ENCODE results near the gene KRT77.
"Not testable (repeated sequence)": the region's sequence is repeated elsewhere in the genome, so short reads cannot be mapped to it uniquely, and the experiment has no call there.

The KRT77 gene

DNA sequence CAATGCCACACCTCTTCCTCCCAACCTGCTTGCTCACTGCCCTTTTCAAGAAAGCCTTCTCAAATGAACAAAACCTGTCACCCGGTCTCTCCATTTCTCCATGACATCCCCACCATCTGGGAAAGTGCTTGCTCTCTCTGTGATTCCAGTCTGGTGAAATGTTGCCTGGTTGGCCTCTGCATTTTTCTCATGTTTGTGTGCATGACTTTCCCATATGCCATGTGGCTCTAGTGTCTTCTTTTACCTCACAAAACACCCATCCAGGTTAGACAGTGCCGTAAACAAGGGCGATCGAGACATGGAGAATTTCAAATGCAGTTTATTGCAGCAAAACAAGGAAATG lies 28.9 kb downstream of the KRT77 start:
- no peak for DNase-seq (ENCODE audit: low read depth)

DNA sequence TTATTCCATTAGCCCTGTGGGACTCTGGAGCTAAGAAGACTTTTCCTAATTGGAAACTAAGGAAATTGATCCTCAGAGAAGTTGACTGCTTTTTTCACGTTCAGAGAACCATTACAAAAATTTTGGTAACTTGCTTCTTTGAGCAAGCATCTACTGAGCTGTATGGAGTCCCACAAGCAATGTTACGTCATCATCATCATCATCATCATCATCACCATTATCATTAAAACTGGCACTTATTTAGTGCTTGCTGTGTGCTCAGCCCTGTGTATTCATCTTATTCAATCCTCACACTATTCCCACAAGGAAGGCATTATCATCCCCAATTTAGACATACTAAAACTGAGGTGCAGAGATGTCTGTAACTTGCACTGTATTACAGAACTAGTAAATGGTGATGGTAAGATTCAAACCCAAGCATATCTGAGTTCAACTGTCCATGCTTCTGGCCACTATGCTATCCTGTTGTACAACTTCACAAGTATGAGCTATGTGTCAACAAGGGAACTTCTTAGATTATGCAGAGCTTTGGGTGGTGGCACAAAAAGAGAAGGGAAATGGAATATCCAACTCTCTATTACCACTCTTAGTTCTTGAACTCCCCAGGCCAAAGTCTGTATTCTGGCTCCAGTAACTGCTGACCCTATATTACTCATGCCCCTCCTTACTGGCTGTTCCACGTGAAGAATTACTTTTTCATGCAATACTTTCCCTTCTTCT lies 29.5 kb downstream of the KRT77 start:
- no peak for DNase-seq (ENCODE audit: low read depth)

DNA sequence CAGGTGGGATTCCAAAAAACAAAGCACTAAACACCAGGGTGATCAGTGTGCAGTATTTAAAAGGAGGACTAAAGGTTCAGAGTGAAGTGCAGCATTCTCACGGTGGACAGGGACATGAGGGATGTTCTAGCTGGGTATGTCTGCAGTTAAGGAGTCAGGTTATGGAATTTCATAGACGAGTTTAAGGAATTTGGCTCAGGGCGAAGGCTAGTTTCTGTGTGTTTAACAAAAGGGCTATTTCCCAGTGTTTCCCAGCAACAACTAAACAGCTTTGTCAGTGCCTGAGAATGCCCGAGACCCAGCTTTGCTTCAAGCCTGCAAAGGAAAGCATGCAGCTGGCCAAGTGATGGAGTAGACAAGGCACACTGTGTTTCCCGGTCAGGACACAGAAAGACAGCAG lies 30.1 kb downstream of the KRT77 start:
- no peak for DNase-seq (ENCODE audit: low read depth)

DNA sequence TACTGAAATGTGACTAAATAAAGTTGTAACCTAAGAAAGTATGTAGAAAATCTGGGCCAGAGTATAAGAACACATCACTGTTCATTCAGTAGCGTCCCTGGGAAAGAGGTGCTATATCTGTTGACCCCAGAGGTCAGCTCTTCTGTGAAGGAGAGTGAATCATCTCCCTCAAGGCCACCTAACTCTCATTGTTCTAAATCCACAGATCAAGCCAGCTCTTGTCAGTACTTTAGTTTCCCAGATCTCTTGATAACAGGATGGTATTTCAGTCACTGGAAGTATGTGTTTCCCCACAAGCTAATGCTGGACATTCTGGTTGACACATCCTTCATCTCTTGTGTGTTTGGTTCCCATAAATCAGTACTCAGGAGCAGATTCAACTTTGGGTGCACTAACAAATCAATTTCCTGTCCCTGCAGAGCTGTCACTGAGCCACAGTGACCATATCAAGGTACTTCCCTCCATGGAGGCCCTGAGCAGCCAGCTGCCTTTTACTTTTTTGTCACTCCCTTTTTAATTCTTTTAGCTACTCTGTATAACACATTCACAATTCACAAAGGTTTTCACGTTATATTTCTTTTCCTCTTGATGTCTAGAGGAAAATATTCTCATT lies 30.9 kb downstream of the KRT77 start:
- DNase-seq (ENCODE audit: low read depth) = peak; percentile 11

DNA sequence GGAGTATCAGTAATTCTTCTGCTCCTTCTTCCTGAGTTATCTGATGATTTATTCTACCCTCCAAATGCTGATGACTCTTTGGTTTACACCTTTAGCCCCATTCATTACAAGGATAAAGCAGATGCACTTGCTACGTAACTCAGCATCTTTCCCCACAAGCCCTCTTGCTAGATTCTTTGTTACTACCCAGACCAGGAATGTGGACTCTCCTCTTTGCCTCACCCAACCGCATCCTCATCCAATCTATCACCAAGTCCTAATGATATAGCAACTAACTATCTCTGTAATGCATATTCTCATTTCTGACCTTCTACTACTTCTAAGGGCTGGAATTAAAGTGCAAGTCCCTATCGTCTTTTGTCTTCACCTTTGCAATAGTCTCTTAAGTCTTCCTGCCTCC lies 32.4 kb downstream of the KRT77 start:
- DNase-seq (ENCODE audit: low read depth) = no peak

DNA sequence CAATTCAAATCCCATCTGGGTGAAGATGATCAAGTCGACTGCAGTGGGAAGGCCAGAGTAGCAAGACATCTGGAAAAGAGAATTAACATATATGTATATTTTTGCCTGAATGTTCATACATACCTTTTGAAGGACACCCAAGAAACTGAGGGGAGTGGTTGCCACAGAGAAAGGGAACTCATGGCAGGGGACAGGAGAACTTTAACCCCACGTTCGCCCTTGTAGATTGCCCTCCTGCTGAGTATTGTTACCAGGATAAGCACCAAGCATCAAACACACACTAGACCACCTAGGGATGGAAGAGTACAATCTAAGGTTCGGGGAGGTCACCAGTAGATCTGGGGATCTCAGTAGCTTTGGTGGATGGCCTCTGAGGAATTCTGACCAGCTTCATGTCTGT lies 32.8 kb downstream of the KRT77 start:
- DNase-seq (ENCODE audit: low read depth) = no peak

DNA sequence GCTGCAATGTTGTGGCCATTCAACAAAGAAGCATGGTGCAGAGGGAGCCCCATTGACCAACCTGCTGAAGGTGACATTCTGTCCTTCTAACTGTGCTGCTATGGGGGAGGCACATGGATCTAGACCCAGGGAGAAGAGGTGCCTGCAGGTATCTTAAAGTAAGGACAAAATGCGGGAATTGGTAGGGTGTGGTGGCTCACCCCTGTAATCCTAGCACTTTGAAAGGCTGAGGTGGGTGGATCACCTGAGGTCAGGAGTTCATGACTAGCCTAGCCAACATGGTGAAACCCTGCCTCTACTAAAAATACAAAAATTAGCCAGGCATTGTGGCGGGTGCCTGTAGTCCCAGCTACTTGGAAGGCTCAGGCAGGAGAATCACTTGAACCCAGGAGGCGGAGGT lies 33.4 kb downstream of the KRT77 start:
- DNase-seq (ENCODE audit: low read depth) = not testable (repeated sequence)

DNA sequence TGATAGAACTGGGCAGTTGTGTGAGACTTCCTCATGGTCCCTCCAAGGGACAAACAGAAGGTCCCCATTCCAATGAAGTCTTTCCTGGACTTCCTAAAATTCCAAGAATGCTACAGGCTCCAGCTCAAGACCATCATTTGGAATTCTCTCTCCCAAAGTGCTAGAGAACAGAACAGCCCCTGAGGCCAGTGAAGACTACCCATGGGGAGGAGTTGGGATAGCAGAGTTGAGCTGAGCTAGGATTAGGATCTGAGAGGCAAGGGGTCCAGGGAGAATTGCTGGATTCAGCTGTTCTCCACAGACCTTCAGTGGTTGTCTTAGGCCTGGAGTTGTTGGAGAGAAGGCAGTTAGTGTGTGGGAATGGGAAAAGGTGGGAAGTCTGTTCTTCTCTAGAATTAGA lies 33.9 kb downstream of the KRT77 start:
- no peak for DNase-seq (ENCODE audit: low read depth)

DNA sequence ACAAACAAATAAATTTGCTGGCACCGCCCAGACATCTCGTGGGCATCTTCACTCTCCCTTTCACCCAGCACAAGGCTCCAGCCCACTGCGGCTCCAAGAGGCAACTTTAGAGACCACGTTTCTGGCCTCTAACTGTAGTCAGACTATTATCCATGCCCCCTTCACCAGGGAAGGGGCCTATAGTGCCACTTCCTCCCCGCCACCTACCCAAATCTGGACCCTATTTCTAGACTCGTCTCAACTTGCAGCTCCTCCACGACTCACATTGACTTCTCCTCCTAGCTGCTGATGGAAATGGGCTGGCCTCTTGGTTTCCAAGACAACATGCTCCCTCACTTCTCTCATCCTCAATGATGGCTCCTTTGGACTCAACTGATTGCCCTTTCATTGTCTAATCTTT lies 35.4 kb downstream of the KRT77 start:
- DNase-seq (ENCODE audit: low read depth) = no peak

DNA sequence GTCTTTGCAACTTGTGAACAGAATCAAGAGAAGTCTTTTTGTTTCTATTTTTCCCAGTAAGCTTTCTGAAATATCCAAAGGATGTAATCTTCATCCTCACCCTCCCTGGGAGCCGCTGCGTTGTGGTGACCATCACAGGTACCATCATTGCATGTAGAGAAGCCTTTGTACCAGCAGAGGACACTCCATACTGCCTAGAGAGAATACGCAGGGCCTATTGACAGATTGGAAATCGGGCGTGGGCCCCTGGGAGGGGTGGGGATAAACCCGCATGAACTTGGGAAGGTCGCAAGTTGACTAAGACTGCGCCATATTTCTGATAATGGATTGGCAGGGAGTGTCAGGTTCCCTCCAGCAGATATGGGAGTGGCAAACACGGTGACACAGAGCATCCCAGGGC lies 35.8 kb downstream of the KRT77 start:
- DNase-seq (ENCODE audit: low read depth) = no peak

DNA sequence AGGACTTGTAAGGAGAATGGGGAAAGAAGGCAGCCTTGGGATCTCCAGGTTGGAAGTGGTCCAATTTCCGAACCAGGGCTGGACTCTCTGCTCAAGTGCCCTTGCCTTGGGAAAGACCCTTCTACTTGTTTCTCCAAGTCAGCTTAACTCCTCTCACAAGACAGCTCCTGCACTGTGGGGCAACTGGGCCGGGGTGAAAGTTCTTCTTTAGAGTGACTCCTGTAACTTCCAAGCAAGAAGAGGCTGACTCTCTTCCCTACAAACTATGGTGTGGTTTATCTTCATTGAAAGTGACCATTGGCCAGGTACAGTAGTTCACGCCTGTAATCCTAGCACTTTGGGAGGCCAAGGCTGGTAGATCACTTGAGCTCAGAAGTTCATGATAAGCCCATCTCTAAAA lies 36.9 kb downstream of the KRT77 start:
- DNase-seq (ENCODE audit: low read depth) = no peak

DNA sequence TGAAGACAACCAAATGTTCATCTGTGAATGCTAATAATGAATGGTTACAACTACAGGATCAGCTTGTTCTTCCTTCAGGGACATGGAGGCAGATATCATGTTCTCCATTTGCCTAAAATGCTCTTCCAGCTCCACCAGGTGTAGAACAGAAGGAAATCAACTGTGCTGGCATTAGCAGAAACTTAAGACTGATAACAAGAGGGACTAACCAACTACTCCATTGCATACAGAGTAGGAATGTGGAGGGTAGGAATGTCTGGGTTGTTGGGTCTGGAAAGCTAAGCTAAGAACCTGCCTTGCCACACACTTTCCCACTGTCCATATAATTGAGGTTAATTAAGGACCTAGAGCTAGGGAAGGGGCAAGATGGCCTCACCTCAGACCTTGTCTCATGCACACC lies 39.9 kb downstream of the KRT77 start:
- DNase-seq (ENCODE audit: low read depth) = no peak

DNA sequence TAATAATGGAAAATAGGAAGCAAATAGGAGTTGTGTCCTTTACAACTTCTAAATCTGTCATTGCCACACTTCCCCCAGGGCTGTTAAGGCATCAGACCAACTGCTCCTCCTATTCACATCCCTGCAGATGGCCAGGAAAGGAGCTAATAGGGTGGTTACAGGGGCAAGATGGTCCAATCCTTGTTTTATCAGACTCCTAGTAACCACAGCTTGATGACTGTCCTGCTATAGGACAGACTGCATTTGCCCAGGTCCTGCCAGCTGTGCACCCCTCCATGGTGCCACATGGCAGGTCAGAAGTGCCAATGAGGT lies 40.5 kb downstream of the KRT77 start:
- DNase-seq (ENCODE audit: low read depth) = no peak

DNA sequence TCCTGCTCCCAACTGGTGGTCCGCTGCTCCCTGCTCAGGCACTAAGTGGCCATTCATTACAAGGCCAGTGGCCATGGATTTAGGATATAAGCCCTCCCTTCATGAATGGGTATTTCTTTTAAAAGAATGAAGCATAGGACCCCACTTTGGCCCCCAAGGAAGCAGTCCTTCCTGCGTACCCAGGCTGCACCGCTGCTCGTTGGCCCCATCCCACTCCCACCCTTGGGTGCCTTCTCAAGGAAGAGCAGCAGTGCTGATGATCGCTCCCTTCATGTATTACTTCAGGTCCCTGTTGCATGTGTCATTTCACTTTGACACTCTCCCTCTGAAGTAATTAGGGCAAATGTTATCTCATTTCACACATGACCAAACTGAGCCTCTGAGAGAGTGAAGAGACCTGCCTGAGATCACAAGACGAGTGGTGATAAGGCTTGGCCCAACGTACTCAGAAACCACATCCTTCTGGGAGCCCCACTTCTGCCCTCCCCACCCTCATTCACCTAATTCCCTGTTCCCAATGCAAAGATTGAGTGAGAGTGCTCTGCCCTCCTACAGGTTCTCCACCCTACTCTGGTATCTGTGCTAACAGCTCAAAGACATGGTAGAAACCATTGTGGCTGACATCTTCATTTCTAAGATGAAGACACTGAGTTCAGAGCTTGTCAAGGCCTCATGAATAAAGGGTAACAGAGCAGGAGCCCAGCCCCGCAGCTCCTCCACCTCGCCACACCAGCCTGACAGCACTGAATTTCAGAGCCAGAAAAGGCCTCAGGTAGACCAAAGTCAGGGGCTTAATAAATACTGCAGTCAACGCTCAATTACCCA lies 41.0 kb downstream of the KRT77 start:
- DNase-seq (ENCODE audit: low read depth) = no peak

DNA sequence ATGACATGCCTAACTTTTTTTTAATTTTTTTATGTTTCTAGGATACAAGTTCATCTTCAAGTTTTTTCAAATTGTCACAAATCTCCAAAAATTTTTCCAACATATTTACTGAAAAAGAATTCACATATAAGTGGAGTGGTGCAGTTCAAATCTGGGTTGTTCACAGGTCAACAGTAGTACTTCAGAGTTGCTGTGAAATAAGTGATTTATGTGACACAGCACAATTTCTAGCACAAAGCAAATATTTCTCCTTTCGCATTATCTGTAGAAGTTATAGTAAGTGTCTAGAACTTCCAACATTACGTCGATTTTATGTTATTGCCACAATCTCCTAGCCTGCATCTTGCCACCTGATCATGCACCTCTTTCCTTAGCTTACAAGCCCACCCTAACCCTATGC lies 41.7 kb downstream of the KRT77 start:
- no peak for DNase-seq (ENCODE audit: low read depth)

DNA sequence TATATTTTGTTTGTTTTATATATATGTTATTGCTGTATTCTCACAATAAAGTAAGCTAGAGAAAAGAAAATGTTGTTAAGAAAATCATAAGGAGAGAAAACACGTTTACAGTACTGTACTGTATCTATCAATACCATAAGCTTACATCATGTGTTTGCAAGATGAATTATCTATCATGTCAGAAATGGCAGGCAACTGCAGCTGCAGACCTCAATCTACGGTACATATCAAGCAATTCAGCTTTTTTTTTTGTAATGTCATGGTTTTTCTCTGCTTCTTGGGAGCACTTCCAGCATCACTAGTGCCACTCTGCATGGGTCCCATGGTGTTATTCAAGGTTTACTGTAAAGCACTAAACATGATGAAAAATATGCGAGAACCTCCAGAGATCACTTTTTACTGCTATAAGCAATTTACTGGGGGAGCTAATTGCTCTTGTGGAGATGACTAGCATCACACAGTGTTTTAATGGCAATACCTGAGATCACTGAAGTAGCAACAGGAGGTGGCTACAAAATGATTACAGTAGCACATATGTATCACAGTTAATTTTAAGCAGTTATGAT lies 42.3 kb downstream of the KRT77 start:
- DNase-seq (ENCODE audit: low read depth) = no peak

DNA sequence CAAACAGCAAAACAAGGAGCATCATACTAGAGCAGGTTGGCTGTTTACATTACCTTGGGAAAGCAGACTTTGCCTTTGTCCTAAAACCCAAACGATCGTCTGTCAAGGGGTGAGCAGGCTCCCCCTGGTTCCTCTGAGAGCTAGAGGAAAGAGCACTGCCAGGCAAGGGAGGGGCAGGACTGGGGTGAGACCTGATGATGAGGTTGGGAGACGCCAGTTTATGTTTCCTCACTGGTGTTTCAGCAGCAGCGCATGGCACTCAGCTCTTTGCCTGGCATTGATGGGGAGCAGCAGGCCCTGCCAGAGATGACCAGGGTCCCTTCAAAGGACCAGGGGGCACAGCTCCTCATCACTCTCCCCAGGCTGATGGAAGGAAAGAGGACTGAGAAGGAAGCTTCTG lies 43.4 kb downstream of the KRT77 start:
- no peak for DNase-seq (ENCODE audit: low read depth)

DNA sequence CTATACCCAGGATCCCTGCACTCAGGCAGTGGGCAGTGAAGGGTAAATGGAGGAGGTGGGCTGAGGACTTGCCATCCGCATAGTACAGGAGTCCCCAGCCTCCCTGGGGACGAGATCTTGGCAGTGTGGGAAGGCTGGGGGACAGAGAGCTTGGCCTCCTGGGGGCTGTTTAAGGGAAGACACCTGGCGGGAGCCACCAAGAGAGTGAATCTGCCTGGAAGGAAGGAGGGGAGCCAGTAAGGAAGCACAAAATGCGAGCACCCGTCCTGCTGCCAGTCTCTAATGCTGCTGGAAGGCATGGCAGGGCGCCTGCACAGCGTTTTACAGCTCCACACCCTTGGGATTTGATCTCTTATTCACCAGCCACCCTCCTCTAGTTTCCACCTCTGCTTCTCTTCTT lies 43.9 kb downstream of the KRT77 start:
- DNase-seq (ENCODE audit: low read depth) = no peak

DNA sequence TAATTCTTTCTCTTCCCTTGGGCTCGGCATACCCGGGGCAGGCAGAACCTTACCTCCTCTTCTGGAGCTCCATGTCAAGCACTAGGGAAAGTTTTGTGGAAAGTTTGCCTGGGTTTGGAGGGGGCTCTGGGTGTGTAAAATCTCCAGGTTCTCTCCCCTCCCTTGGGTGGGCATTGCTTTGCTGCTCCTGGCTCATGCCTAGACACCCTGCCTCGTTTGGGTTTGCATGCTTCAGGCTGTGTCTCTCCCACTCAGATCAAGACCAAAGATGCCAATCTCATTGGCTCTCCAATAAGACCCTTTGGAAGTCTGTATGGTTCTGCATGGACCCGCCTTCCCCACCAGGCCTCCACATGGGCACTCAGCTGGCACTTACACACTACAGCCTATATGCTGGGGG lies 45.1 kb downstream of the KRT77 start:
- DNase-seq (ENCODE audit: low read depth) = no peak

DNA sequence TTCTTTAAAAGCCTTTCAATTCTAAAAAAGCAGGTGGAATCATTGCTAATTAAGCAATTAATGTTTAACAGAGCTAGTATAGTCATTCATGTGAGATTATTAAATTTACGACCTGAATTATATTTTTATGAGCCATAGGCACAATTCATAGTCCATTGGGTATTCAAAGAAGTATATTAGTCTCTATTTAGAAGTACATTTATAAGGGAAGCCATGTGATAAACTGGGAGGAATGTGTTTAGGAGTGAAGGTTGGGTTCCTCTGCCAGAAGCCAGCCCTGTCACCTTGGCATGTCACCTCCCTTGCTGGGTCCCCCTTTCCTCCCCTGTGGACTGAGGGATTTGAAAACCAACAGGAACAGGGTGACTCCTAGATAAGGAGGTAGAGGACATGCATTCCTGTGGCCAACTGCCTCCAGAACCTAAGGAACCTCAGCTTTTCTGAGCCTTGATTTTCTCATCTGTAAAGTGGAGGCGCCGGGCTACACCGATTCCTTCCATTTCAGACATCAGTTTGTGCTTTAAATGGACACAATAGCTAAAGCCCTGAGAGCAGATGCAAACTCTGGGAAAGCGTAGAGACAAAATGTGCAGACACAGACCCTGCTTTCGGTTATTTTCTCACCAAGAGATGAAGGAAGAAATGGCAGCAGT lies 45.9 kb downstream of the KRT77 start:
- DNase-seq (ENCODE audit: low read depth) = no peak

DNA sequence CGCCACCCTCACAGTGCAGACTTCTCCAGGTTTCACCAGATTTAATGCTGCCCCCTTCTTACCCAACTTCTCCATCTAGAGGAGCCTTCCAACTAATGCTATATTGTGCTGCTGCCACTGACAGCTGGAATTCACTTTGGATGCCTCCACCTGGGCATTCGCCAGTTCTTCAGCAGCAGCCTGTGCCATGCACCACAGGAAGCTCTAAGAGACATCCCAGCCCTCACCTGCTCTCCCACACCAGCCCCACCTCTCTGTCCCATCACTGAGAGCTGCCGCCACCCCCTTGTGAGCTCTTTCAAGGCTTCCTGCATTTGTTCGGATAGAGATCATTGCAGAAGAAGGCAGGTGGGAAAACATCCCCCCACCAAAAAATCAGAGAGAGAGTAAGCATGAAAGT lies 46.7 kb downstream of the KRT77 start:
- DNase-seq (ENCODE audit: low read depth) = no peak

DNA sequence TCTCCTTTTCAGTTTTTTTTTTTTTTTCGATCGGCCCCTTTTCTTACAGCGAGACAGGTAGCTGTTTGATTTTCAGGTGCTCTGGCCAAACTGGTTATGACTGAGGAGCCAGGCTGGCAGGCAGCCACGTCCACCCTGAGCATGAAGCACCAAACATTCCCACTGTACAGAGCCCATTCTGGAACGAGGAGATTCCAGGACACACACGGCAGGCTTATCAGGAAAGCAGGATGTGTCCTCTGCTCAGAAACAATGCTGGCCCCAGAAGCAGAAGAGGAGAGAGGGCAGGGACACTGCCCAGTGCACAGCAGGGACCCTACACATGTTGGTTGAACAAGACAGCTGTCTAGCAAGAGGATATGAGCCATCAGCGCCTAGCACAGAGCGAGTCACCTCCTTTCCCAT lies 47.6 kb downstream of the KRT77 start:
- no peak for DNase-seq (ENCODE audit: low read depth)

DNA sequence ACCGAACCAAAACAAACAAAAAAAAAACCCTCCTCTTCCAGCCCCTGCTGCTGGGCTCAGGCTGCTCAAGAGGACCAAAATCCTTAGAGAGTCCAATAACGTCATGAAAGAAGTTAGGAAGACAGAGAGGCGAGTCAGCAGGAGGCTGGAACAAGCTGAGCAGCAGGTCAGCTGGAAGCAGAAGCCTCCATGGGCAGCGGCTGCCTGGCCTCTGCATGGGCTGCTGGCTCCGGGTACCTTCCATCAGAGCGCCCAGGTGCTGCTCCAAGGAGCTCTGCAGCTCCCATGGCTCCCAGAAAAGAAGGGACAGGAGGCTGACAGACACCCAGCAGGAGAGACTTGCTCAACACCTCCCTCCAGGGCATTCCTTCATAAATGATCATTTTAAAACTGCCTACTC lies 48.1 kb downstream of the KRT77 start:
- DNase-seq (ENCODE audit: low read depth) = no peak

Data from HS-5 (cell line).